ENCODE data around the gene PCDHA8.
"Not testable (repeated sequence)": the region's sequence is repeated elsewhere in the genome, so short reads cannot be mapped to it uniquely, and the experiment has no call there.

The PCDHA8 gene

GRCh38 chr5:140829511-140830501, 11.2 kb upstream of the PCDHA8 start:
- not testable (repeated sequence) for DNase-seq

- DNase-seq = no peak
These were observed 7.0 kb upstream of the PCDHA8 start, which contains the start of gene PCDHA7 for GRCh38 chr5:140833993-140834392. Gene PCDHA7, plus strand, starts transcription at chr5:140834269. Its CDS starts 115 bp downstream, at chr5:140834384.

- not testable (repeated sequence) for DNase-seq
These were observed 6.5 kb upstream of the PCDHA8 start for GRCh38 chr5:140834439-140835008.

GRCh38 chr5:140835622-140836510, 5.1 kb upstream of the PCDHA8 start:
- DNase-seq = no peak

- DNase-seq = no peak
These were observed 2.1 kb downstream of the PCDHA8 start for GRCh38 chr5:140842798-140843733.

- DNase-seq = not testable (repeated sequence)
These were observed 7.4 kb downstream of the PCDHA8 start, which contains the start of gene PCDHA9 for GRCh38 chr5:140848139-140849102. Gene PCDHA9, plus strand, starts transcription at chr5:140848382. Its CDS starts 114 bp downstream, at chr5:140848496.

- not testable (repeated sequence) for DNase-seq
These were observed 9.0 kb downstream of the PCDHA8 start for GRCh38 chr5:140849831-140850634.

GRCh38 chr5:140855772-140856674, 15.0 kb downstream of the PCDHA8 start, which contains the start of gene PCDHA10:
Gene PCDHA10, plus strand, starts transcription at chr5:140855897. Its CDS starts 152 bp downstream, at chr5:140856049.
- no peak for DNase-seq

GRCh38 chr5:140857177-140857986, 16.4 kb downstream of the PCDHA8 start:
- no peak for DNase-seq

- no peak for DNase-seq
These were observed 16.9 kb downstream of the PCDHA8 start for GRCh38 chr5:140857987-140858240.

- no peak for DNase-seq
These were observed 21.7 kb downstream of the PCDHA8 start for GRCh38 chr5:140862441-140863295.

GRCh38 chr5:140868721-140869554, 28.0 kb downstream of the PCDHA8 start, which contains the start of gene PCDHA11:
Gene PCDHA11, plus strand, starts transcription at chr5:140868957. Its CDS starts 147 bp downstream, at chr5:140869104.
- DNase-seq = no peak

GRCh38 chr5:140869555-140869886, 28.5 kb downstream of the PCDHA8 start:
- DNase-seq = no peak

- no peak for DNase-seq
These were observed 29.5 kb downstream of the PCDHA8 start for GRCh38 chr5:140870221-140871201.

Measured in NK-92 treated with Interleukin-12 subunit alpha and Interleukin-12 subunit beta, amount 100 ng/mL, for 24 hours (cell line).